Limb (tissue), 2 donors: ENCODE measurements around the gene PTPRC.
"Not testable (repeated sequence)": the region's sequence is repeated elsewhere in the genome, so short reads cannot be mapped to it uniquely, and the experiment has no call there.

Source experiments
- DNase-seq, 2 donors: peaks; one replicate each; pipeline ENCODE4 v3.0.0-alpha.2; 2016; ENCODE audit errors: extremely low spot score in 2 of 2

PTPRC gene, protein sequence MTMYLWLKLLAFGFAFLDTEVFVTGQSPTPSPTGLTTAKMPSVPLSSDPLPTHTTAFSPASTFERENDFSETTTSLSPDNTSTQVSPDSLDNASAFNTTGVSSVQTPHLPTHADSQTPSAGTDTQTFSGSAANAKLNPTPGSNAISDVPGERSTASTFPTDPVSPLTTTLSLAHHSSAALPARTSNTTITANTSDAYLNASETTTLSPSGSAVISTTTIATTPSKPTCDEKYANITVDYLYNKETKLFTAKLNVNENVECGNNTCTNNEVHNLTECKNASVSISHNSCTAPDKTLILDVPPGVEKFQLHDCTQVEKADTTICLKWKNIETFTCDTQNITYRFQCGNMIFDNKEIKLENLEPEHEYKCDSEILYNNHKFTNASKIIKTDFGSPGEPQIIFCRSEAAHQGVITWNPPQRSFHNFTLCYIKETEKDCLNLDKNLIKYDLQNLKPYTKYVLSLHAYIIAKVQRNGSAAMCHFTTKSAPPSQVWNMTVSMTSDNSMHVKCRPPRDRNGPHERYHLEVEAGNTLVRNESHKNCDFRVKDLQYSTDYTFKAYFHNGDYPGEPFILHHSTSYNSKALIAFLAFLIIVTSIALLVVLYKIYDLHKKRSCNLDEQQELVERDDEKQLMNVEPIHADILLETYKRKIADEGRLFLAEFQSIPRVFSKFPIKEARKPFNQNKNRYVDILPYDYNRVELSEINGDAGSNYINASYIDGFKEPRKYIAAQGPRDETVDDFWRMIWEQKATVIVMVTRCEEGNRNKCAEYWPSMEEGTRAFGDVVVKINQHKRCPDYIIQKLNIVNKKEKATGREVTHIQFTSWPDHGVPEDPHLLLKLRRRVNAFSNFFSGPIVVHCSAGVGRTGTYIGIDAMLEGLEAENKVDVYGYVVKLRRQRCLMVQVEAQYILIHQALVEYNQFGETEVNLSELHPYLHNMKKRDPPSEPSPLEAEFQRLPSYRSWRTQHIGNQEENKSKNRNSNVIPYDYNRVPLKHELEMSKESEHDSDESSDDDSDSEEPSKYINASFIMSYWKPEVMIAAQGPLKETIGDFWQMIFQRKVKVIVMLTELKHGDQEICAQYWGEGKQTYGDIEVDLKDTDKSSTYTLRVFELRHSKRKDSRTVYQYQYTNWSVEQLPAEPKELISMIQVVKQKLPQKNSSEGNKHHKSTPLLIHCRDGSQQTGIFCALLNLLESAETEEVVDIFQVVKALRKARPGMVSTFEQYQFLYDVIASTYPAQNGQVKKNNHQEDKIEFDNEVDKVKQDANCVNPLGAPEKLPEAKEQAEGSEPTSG (N-terminal part only)

DNA sequence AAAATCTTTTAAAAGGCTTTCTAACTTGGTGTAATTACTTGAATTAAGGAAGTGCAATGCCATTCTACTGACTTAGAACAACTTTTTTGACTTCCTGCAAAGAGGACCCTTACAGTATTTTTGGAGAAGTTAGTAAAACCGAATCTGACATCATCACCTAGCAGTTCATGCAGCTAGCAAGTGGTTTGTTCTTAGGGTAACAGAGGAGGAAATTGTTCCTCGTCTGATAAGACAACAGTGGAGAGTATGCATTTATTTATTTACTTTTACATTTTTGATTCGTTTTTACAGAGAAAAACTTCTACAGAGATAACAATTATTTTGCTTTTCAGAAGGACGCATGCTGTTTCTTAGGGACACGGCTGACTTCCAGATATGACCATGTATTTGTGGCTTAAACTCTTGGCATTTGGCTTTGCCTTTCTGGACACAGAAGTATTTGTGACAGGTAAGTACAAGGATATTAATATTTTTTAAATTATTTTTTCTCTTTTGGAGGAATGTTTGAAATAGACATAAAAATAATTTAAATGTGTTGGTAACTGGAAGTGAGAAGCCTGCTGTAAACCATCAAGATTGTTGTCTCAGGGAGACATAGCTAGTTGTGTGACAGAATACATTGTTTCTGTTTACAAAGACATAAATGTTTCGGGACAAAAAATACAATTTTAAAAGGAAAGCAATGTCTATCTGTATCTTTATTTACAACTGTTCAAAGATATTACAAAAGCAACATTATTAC lies at the start of gene PTPRC:
Gene PTPRC (plus strand): TSS at position 147 of the 742 bp plus-strand sequence. CDS start 229 bp downstream, at position 376.
- no peak for DNase-seq

DNA sequence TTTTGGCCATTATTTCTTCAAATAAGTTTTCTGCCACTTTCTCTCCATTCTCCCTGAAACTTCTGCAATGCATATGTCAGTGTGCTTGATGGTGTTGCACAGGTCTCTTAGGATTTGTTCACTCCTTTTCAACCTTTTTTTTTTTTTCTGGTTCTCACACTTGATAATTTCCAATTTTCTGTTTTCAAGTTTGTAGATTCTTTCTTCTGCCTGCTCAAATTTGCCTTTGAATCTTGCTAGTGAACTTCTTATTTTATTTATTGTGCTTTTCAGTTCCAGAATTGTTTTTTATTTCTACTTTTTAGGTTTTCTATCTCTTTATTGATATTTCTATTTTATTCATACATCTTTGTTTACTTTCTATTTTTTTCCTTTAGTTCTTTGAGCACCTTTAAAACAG lies 48.4 kb upstream of the PTPRC start:
- DNase-seq = no peak

DNA sequence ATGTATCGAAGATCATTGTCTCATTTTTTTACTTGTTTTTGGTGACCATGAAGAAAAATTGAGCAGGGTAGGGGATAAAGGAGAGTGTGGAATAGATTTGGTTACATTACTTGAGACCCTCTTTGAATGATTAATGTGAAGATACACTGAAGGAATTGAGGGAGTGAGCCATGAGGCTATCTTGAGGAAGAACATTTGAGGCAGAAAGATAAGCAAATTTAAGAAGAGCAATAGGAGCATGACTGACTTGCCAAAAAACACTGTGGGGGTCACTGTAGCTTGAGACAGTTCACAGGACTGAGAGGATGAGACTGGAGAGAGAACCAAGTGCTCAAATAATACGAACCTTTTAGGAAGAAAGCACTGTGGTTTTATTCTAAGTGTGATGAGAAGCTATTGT lies 43.1 kb upstream of the PTPRC start:
- DNase-seq = no peak

DNA sequence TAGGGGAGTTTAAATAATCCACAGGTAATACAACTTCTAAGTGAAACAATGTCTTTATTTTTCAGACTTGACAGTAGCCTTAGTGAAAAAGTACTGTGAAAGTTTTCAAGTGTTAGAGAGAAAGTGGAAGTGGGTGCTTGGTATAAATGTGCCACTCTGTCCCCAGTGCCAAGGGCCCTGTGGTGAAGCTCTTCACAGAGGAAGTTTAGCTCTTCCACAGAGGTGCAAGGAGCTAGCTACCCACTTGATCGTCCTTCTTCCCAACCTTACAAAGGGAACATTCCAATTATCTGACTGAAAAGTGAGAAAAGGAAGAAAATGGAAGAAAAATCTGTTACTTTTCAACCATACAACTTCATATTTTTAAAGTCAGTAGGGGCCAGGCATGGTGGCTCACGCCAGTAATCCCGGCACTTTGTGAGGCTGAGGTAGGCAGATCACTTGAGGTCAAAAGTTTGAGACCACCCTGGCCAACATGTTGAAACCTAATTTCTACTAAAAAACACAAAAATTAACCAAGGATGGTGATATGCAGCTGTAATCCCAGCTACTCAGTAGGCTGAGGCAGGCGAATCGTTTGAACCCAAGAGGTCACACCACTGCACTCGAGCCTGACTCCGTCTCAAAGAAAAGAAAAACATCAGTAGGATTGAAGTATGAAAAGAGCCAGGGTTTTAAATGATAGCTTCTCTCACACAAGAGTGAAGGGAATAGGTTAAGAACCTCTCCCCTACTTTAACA lies 41.0 kb upstream of the PTPRC start:
- DNase-seq = no peak

DNA sequence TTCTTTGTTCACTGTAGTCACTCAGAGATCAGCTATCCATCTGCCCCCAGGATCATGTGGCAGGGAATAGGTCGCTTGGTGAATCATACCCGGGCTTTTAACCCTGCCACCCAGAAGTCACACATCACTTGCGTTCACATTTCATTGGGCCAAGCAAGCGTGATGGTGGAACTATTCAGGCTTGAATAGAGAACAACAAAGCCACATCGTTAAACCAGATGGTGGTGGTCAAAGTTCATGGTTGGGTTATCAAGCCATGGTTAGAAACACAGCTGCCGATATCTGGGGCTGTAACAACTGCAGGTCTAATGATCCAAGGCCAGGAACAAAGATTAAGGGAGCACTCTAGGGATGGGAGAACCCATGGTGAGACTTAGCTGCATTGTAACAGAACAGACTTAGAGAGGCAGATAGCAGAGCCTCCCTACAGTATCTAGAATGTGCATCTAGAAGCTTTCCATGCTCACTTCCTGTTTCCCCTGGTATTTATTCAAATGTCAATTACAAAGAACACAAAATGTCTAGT lies 40.0 kb upstream of the PTPRC start:
- no peak for DNase-seq

DNA sequence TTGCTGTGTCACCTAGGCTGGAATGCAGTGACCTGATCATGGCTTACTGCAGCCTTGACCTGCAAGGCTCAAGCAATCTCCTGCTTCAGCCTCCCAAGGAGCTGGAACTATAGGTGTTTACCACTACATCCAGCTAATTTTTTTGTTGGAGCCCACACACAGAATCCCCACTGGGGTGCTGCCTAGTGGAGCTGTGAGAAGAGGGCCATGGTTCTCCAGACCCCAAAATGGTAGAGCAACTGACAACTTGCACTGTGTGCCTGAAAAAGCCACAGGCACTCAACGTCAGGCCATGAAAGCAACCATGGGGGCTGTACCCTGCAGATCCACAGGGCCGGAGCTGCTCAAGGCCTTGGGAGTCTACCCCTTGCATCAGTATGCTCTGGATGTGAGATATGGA lies 39.1 kb upstream of the PTPRC start:
- no peak for DNase-seq

DNA sequence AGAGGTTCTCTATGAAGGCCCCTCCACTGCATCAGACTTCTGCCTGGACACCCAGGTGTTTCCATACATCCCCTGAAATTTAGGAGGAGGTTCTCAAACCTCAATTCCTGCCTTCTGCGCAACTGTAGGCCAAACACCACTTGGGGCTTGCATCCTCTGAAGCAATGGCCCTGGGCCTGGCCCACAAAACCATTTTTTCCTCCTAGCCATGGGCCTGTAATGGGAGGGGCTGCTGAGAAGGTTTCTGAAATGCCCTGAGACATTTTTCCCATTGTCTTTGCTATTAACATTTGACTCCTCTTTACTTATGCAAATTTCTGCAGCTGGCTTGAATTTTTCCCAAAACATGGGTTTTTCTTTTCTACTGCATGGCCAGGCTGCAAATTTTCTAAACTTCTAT lies 37.9 kb upstream of the PTPRC start:
- no peak for DNase-seq

DNA sequence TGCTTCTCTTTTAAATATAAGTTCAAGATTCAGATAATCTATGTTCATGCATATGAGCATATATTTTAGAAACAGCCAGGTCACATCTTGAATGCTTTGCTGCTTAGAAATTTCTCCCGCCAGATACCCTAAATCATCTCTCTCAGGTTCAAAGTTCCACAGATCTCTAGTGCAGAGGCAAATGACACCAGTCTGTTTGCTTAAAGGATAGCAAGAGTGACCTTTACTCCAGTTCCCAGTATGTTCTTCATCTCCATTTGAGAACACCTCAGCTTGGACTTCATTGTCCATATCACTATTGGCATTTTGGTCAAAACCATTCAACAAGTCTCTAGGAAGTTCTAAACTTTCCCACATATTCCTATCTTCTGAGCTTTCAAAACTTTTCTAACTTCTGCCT lies 37.5 kb upstream of the PTPRC start:
- DNase-seq = not testable (repeated sequence)

DNA sequence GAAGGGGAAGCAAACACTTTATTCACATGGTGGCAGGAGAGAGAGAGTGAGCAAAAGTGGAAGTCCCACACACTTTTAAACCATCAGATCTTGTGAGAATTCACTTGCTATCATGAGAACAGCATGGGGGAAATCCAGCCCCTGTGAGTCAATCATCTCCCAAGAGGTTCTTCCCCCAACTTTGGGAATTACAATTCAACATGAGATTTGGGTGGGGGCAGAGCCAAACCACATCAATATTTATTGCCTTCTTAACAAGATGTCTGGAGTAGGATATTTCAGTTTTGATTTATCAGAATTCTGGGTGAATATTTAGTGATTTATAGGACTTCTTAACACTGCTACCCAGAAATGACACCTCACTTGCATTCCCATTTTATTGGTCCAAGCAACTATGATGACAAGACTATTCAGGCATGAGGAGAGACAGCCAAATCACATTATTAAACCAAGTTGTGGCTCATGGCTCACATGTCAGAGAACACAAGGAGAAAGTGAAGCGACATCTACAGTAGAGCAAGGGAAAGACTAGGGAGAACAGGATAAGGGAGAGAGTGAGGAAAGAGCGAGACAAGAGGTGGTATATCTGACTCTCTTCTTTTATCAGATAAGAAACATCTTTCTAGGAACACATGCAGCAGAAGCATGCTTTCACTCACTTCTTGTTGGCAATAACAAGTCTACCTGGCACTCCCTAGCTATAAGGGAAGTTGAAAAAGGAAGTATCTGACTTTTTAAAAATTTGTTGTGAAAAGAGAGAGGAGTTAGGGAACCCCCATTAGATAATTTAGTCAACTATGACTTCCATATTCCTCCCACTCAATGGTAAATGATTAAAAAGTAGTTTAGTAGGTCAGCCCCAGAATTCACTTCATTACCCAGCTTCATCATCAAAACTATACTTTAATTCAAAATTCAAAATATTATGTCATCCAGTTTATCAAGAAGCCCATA lies 36.6 kb upstream of the PTPRC start:
- DNase-seq = no peak

DNA sequence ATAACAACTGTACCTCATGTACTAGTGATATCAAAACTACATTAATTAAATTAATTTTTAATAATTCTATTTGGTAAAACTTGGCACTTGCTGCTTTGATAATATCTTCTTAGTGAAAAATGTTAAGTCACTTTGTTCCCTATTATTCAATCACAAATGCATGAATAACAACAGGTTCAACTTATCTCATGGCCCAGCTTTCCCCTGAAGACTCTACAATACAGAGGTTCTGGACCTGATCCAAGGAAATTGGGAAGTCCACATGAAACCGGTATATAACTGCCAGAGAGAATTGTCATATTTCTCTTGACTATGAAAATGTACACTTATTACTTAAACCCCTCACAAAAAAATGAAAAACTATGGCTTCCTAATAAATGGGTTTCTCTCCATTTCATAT lies 33.9 kb upstream of the PTPRC start:
- no peak for DNase-seq

DNA sequence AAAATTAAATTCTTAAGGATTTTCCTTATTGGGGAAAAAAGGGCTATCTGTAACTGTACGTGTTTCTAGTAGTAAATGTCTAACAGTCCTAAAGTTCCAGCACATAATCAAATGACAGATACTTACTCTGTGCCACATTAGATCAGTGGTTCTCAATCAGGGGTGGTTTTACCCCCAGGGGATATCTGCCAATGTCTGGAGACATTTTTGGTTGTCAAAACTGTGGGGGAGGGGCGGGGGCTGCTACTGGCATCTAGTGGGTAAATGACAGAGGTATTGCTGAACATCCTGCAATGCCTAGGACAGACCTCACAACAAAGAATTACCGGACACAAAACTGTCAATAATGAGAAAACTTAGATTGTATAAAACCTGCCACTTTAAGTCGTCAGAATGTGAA lies 33.4 kb upstream of the PTPRC start:
- DNase-seq = no peak

DNA sequence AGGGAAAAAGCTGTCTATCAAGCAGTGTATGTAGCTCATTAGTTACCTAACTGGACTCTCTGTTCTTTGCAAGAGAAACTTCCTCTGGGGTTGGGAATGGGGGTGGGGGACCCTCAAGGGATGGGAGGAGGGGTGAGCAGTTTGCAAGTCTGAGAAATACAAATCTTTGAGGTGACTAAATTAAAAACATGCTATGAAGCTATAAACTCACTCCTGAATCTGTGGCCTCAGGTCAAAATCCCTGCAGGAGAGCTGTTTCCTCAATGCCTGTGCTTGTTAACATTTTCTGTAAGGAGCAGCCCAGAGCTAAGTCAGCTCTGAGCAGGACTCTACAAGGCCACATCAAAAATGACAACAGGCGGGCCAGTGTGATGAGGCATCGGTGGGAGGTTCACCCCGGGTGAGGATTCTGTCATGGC lies 32.8 kb upstream of the PTPRC start:
- no peak for DNase-seq

DNA sequence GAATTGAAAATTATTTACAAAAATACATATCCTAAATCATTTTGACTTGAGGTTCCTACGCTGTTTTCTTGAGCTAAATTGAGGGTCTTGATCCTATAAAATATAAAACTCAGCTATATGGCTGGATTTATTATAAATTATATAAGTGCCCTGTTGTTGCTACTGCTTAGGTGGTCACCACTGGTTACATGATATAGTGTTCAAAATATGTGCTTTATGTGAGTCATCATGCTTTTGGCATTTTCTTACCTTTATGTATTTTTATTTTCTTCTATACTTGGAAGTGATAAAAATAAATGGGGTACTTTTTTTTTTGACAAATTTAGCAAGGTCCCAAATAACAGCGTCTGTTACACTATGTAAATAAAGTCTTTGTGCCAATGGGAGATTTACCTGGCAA lies 31.1 kb upstream of the PTPRC start:
- DNase-seq = no peak

DNA sequence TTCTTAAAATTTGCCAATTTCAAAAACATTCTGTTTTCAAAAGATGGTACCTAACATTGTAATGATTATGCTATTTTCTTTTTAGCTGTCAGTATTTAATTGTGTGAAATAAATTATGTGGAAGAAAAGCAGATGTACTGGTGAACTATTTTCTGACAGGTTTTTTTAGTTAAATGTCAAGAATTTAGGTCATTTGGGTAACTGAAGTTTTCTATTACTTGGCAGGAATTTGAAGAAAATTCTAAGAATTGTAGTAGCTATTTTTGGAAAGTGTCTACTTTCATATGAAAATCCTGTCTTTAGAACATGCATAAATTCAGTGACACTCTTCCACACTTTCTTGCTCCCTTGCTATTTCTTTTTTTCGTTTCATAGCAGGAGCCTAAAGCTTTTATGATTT lies 28.5 kb upstream of the PTPRC start:
- DNase-seq = no peak

DNA sequence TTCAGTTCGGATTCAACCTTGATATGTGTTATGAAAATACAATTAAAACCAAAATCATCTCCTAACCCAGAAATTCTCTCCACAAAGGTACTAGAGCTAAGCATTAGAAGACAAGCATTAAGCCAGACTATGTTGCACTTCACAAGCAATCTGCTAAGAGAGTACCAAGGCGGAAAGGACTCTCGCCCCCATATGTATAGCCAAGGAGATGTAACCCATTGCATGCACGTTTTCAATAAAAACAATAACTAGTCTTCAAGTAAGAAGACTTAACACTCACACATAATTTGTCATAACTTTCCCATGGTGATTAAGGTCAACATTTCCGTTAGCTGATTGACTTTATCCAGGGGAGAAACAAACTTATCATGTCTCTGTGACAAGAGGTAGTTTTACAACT lies 27.6 kb upstream of the PTPRC start:
- no peak for DNase-seq

DNA sequence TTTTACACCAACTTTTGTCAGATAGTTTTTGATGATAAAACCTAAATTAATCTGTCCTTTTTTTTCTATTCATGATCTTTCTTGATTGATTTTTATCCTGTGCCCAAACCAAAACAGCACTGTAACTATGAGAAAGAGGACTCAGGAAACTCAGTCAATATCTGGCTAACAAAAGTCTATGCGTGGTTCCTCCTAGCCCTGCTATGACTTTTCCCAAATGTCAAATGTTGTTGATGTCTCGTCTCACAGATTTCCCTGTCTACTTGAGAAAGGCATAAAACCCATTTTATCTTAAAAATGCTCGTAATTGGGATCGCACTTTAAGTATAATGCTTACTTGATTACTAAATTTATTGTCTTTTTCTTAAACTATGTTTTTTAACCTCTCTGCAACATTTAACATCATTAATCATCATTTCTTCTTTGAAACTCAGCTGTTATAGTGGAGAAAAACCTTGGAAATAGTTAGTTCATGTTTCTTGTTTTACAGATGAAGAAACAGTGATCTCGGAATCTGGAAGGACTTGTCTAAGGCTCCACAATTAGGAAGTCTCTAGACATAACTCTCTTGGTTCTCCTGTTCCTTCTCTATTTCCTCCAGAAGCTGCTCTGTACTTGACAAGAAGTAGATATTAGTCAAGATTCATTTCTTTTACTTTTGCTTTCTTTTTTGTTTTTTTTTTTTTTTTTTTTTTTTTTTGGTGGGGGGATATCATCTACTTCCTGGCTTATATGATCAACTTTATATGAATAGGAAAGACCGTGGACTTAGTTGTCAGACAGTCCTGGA lies 26.2 kb upstream of the PTPRC start:
- no peak for DNase-seq

DNA sequence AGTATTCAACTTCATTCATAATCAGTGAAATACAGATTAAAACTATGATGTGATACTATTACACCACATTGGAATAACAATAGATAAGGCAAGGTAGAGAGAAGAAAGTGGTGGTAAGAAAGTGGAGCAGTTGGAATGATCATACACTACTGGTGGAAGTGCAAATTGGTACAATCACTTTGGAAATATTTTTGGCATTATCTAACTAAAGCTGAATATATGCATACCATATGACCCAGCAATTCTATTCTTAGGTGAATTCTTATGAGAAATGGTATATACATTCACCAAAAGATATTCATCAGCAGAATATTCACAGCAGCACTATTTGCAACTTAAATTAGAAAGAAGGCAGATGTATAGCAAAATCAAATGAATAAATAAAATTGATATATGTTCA lies 21.4 kb upstream of the PTPRC start:
- no peak for DNase-seq
